IMR-90 (cell line): ENCODE data around the gene KAT7. TPM values are rescaled to one million over a fixed set of nuclear protein-coding genes. Genes with fewer than 3 reads are reported as not detected.

Experiments used
- ATAC-seq: fragments of 200-7000 bp; cut with Tn5 transposase; 2 replicates; pipeline ENCODE4 v1.9.1; 2020; ENCODE audit warnings: low read depth, mild to moderate bottlenecking, moderate library complexity
- BruUV-seq: library from RNA; stranded (reverse); fragments of 400-500 nt; replicated peaks from 2 replicates; lab custom pipeline; 2021; lab: Mats Ljungman, UMichigan
- CTCF ChIA-PET: fragments of 300-600 bp; formaldehyde crosslinking; extraction: SDS; loops from one replicate; lab custom pipeline; 2021; ENCODE audit warnings: antibody characterized with exemption; lab: Yijun Ruan, JAX
- POLR2A ChIA-PET: fragments of 300-600 bp; sonication (Branson Sonifier 250); formaldehyde crosslinking; loops from one replicate; lab custom pipeline; 2022; ENCODE audit warnings: antibody characterized with exemption; ENCODE audit not compliant: unreplicated experiment; lab: Charles Lee
- DNase-seq: peaks from one replicate; pipeline ENCODE4 v3.0.0; 2013
- H2AFZ ChIP-seq: replicated peaks from 2 replicates; pipeline ENCODE3; 2013; ENCODE audit warnings: low read length, mild to moderate bottlenecking; ENCODE audit not compliant: poor library complexity
- H2AK5ac ChIP-seq: 2 replicates; pipeline ENCODE4 v1.6.1; 2013; ENCODE audit warnings: low read depth, low read length, inconsistent platforms
- H2AK9ac ChIP-seq: replicated peaks from 2 replicates; pipeline ENCODE3; 2013; ENCODE audit warnings: mild to moderate bottlenecking, low read depth, low read length, moderate library complexity; ENCODE audit not compliant: poor library complexity
- H2BK120ac ChIP-seq: 2 replicates; pipeline ENCODE4 v1.6.1; 2013; ENCODE audit warnings: low read depth, low read length, inconsistent platforms
- H2BK15ac ChIP-seq: 3 replicates; pipeline ENCODE4 v1.6.1; 2013; ENCODE audit warnings: low read depth, low read length, inconsistent platforms
- H2BK20ac ChIP-seq: 2 replicates; pipeline ENCODE4 v1.6.1; 2013; ENCODE audit warnings: low read depth, mild to moderate bottlenecking, inconsistent platforms, low read length, moderate library complexity
- H2BK5ac ChIP-seq: 2 replicates; pipeline ENCODE4 v1.6.1; 2013; ENCODE audit warnings: mild to moderate bottlenecking, low read depth, low read length, inconsistent platforms; ENCODE audit not compliant: poor library complexity, severe bottlenecking
- H3K14ac ChIP-seq: replicated peaks from 2 replicates; pipeline ENCODE4 v1.6.1; 2013; ENCODE audit warnings: low read depth, low read length, inconsistent platforms
- H3K18ac ChIP-seq: 2 replicates; pipeline ENCODE4 v1.6.1; 2013; ENCODE audit warnings: low read depth, low read length, control low read depth
- H3K23ac ChIP-seq: 2 replicates; pipeline ENCODE4 v1.6.1; 2013; ENCODE audit warnings: low read depth, low read length, inconsistent platforms
- H3K27ac ChIP-seq: 2 replicates; pipeline ENCODE4 v1.5.1; 2013; ENCODE audit warnings: mild to moderate bottlenecking, control low read depth, low read length; ENCODE audit not compliant: insufficient read depth
- H3K27me3 ChIP-seq: 2 replicates; pipeline ENCODE4 v1.6.1; 2013; ENCODE audit warnings: low read length; ENCODE audit not compliant: control insufficient read depth, insufficient read depth
- H3K36me3 ChIP-seq: 2 replicates; pipeline ENCODE4 v1.6.1; 2013; ENCODE audit warnings: low read length, mixed read lengths; ENCODE audit not compliant: control insufficient read depth, insufficient read depth
- H3K4ac ChIP-seq: 2 replicates; pipeline ENCODE4 v1.6.1; 2013; ENCODE audit warnings: low read depth, low read length, inconsistent platforms
- H3K4me1 ChIP-seq: 2 replicates; pipeline ENCODE4 v1.6.1; 2013; ENCODE audit warnings: low read length, mixed read lengths; ENCODE audit not compliant: control insufficient read depth, insufficient read depth
- H3K4me2 ChIP-seq: 2 replicates; pipeline ENCODE4 v1.6.1; 2013; ENCODE audit warnings: low read depth, mild to moderate bottlenecking, control low read depth, low read length, moderate library complexity
- H3K4me3 ChIP-seq: 2 replicates; pipeline ENCODE4 v1.5.1; 2013; ENCODE audit warnings: low read depth, mild to moderate bottlenecking, control low read depth, low read length, moderate library complexity; ENCODE audit not compliant: insufficient read depth
- H3K56ac ChIP-seq: 2 replicates; pipeline ENCODE4 v1.6.1; 2013; ENCODE audit warnings: low read length, inconsistent platforms; ENCODE audit not compliant: insufficient read depth; ENCODE audit errors: extremely low read depth
- H3K79me1 ChIP-seq, 2 experiments: 2 replicates each; pipeline ENCODE4 v1.6.1; 2013; ENCODE audit warnings: low read length in 2 of 2, inconsistent platforms in 1 of 2, low read depth in 1 of 2
- H3K9ac ChIP-seq: 2 replicates; pipeline ENCODE4 v1.6.1; 2013; ENCODE audit warnings: low read depth, low read length, control low read depth
- H3K9me1 ChIP-seq: 2 replicates; pipeline ENCODE4 v1.6.1; 2013; ENCODE audit warnings: low read length, inconsistent platforms; ENCODE audit not compliant: insufficient read depth
- H3K9me3 ChIP-seq: 2 replicates; pipeline ENCODE4 v1.6.1; 2013; ENCODE audit warnings: low read length; ENCODE audit not compliant: control insufficient read depth, insufficient read depth
- H4K20me1 ChIP-seq: 2 replicates; pipeline ENCODE4 v1.6.1; 2013; ENCODE audit warnings: low read length, inconsistent platforms; ENCODE audit not compliant: insufficient read depth
- H4K5ac ChIP-seq: 2 replicates; pipeline ENCODE4 v1.6.1; 2013; ENCODE audit warnings: mild to moderate bottlenecking, low read depth, low read length, control low read depth
- H4K8ac ChIP-seq, 2 experiments: 2 replicates each; pipeline ENCODE4 v1.6.1; 2013; ENCODE audit warnings: low read depth in 2 of 2, low read length in 2 of 2, control low read depth in 1 of 2, inconsistent platforms in 1 of 2
- H4K91ac ChIP-seq: 2 replicates; pipeline ENCODE4 v1.6.1; 2013; ENCODE audit warnings: low read depth, low read length, inconsistent platforms; ENCODE audit not compliant: insufficient read depth
- BHLHE40 ChIP-seq: fragments of 150-350 bp; IDR thresholded peaks from 2 replicates; pipeline ENCODE4 v1.6.1; 2016; ENCODE audit warnings: mild to moderate bottlenecking, low read depth, low read length
- CEBPB ChIP-seq: IDR thresholded peaks from 2 replicates; pipeline ENCODE4 v1.6.1; 2012; ENCODE audit warnings: low read depth, low read length, improper control_type of control experiment
- CHD1 ChIP-seq: IDR thresholded peaks from 2 replicates; pipeline ENCODE4 v1.6.1; 2012; ENCODE audit warnings: low read depth, low read length, improper control_type of control experiment
- FOS ChIP-seq: fragments of 150-350 bp; IDR thresholded peaks from 2 replicates; pipeline ENCODE4 v1.6.1; 2016; ENCODE audit warnings: low read depth, low read length
- MAFK ChIP-seq: IDR thresholded peaks from 2 replicates; pipeline ENCODE4 v1.6.1; 2012; ENCODE audit warnings: low read depth, low read length, improper control_type of control experiment
- MAZ ChIP-seq: IDR thresholded peaks from 2 replicates; pipeline ENCODE4 v1.6.1; 2012; ENCODE audit warnings: low read depth, mild to moderate bottlenecking, low read length, improper control_type of control experiment, moderate library complexity, borderline replicate concordance
- MXI1 ChIP-seq: IDR thresholded peaks from 2 replicates; pipeline ENCODE4 v1.6.1; 2012; ENCODE audit warnings: low read depth, mild to moderate bottlenecking, low read length, moderate library complexity, borderline replicate concordance
- NFE2L2 ChIP-seq: fragments of 150-350 bp; IDR thresholded peaks from 2 replicates; pipeline ENCODE4 v1.6.1; 2016; ENCODE audit warnings: low read depth, mild to moderate bottlenecking, low read length
- POLR2A ChIP-seq: IDR thresholded peaks from 2 replicates; pipeline ENCODE4 v1.6.1; 2012; ENCODE audit warnings: mild to moderate bottlenecking, low read depth, low read length
- RAD21 ChIP-seq: IDR thresholded peaks from 2 replicates; pipeline ENCODE4 v1.6.1; 2012; ENCODE audit warnings: low read length, improper control_type of control experiment
- RCOR1 ChIP-seq: IDR thresholded peaks from 2 replicates; pipeline ENCODE4 v1.6.1; 2012; ENCODE audit warnings: mild to moderate bottlenecking, low read length, improper control_type of control experiment; ENCODE audit not compliant: insufficient replicate concordance
- RFX5 ChIP-seq: IDR thresholded peaks from 2 replicates; pipeline ENCODE4 v1.8.0; 2012; ENCODE audit warnings: low read depth, mild to moderate bottlenecking, low read length, moderate library complexity
- SMC3 ChIP-seq: fragments of 150-350 bp; IDR thresholded peaks from 2 replicates; pipeline ENCODE4 v1.6.1; 2016; ENCODE audit warnings: low read depth, mild to moderate bottlenecking, antibody characterized with exemption, low read length, moderate library complexity
- WGBS, 2 experiments: methylation state at CpG; one replicate each; pipeline versions ENCODE4 v1.1.5 to v1.1.7; 2013; ENCODE audit warnings: missing lambda C conversion rate in 2 of 2; ENCODE audit not compliant: insufficient read length in 1 of 2; ENCODE audit errors: extremely low coverage in 2 of 2; 5-methylcytosine and 5-hydroxymethylcytosine counted together
- dilution Hi-C: fragments of 300-500 bp; cut with HindIII; formaldehyde crosslinking; loops from one replicate; pipeline ENCODE4 v1.14.3; 2018; ENCODE audit warnings: low sequenced_read_pairs; ENCODE audit not compliant: unreplicated experiment
- in situ Hi-C: fragments of 300-500 bp; cut with MboI; formaldehyde crosslinking; loops from 3 replicates; pipeline ENCODE4 v1.14.3; 2019; ENCODE audit warnings: low sequenced_read_pairs, inconsistent platforms, mixed read lengths
- intact Hi-C: fragments of 100-400 bp; cut with micrococcal nuclease; formaldehyde crosslinking; loops from 2 replicates; pipeline ENCODE4 v1.10.0; 2022
- polyA plus RNA-seq, 3 experiments: library from polyadenylated mRNA; depleted of rRNA; stranded (reverse); fragments of >200 nt; gene quantifications; 2 replicates each; pipeline ENCODE4 v1.2.3, GENCODE V29; 2012; ENCODE audit warnings: low replicate concordance in 1 of 3
- total RNA-seq: library from RNA; depleted of rRNA; stranded (reverse); fragments of >200 nt; gene quantifications from 2 replicates; pipeline ENCODE4 v1.2.3, GENCODE V29; 2012
- TF ChIP-seq, protein P1 (sequence below): fragments of 150-350 bp; IDR thresholded peaks from 2 replicates; pipeline ENCODE4 v1.6.1; 2016; ENCODE audit warnings: low read depth, mild to moderate bottlenecking, low read length, moderate library complexity, borderline replicate concordance
- TF ChIP-seq, protein P2 (sequence below): conservative IDR thresholded peaks from 2 replicates; pipeline ENCODE4 v1.5.1; 2012; ENCODE audit warnings: mild to moderate bottlenecking, low read depth, low read length, improper control_type of control experiment
- TF ChIP-seq, protein P3 (sequence below): fragments of 150-350 bp; IDR thresholded peaks from 2 replicates; pipeline ENCODE4 v1.6.1; 2017; ENCODE audit warnings: mild to moderate bottlenecking, antibody characterized with exemption, low read length, low read depth

KAT7 gene
- total and polyA plus RNA-seq, 2 of the 4 experiments (the other 2 are of a cell fraction) = 16.9 to 21.9 TPM

DNA sequence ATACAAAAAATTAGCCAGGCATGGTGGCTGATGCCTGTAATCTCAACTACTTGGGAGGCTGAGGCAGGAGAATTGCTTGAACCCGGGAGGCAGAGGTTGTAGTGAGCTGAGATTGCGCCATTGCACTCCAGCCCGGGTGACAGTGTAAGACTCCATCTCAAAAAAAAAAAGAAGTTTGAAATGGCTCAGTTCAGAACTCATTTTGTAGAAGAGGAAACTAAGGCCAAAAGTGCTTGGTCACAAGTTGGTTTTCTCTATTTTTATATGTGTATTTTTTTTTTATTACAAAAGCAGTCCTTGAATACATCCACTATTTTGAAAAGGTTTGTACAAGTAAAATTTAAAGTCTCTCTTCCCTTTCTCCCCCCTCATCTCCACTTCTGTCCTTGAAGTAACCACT lies 53.9 kb downstream of the KAT7 start:
- no peak overlapping the region for H3K9ac ChIP-seq
- H3K4ac ChIP-seq = no peak overlapping the region
- CTCF ChIA-PET = no interaction called here
- ATAC-seq (no peak), DNase-seq (no peak)
- H3K4me1 ChIP-seq = peaks cover 6% of the 10 kb centered on the region; the same call in 1 of the 2 replicates
- TF ChIP-seq POLR2A (no peak), MAFK (no peak), MAZ (no peak), BHLHE40 (no peak), SMC3 (no peak), RAD21 (no peak), FOS (no peak), CEBPB (no peak), CHD1 (no peak), MXI1 (no peak), RFX5 (no peak), NFE2L2 (no peak), RCOR1 (no peak)
- TF ChIP-seq, protein P1, sequence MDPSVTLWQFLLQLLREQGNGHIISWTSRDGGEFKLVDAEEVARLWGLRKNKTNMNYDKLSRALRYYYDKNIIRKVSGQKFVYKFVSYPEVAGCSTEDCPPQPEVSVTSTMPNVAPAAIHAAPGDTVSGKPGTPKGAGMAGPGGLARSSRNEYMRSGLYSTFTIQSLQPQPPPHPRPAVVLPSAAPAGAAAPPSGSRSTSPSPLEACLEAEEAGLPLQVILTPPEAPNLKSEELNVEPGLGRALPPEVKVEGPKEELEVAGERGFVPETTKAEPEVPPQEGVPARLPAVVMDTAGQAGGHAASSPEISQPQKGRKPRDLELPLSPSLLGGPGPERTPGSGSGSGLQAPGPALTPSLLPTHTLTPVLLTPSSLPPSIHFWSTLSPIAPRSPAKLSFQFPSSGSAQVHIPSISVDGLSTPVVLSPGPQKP = no peak
- TF ChIP-seq, protein P2, sequence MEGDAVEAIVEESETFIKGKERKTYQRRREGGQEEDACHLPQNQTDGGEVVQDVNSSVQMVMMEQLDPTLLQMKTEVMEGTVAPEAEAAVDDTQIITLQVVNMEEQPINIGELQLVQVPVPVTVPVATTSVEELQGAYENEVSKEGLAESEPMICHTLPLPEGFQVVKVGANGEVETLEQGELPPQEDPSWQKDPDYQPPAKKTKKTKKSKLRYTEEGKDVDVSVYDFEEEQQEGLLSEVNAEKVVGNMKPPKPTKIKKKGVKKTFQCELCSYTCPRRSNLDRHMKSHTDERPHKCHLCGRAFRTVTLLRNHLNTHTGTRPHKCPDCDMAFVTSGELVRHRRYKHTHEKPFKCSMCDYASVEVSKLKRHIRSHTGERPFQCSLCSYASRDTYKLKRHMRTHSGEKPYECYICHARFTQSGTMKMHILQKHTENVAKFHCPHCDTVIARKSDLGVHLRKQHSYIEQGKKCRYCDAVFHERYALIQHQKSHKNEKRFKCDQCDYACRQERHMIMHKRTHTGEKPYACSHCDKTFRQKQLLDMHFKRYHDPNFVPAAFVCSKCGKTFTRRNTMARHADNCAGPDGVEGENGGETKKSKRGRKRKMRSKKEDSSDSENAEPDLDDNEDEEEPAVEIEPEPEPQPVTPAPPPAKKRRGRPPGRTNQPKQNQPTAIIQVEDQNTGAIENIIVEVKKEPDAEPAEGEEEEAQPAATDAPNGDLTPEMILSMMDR = no peak
- TF ChIP-seq, protein P3, sequence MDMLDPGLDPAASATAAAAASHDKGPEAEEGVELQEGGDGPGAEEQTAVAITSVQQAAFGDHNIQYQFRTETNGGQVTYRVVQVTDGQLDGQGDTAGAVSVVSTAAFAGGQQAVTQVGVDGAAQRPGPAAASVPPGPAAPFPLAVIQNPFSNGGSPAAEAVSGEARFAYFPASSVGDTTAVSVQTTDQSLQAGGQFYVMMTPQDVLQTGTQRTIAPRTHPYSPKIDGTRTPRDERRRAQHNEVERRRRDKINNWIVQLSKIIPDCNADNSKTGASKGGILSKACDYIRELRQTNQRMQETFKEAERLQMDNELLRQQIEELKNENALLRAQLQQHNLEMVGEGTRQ = no peak
- H3K4me2 ChIP-seq = no peak overlapping the region
- H4K20me1 ChIP-seq = no peaks in the 10 kb centered on the region
- H2AK9ac ChIP-seq = no peak overlapping the region
- H2BK20ac ChIP-seq = no peak overlapping the region
- H2BK15ac ChIP-seq = no peak overlapping the region
- H2AFZ ChIP-seq = no peak overlapping the region
- intact Hi-C loops = no loop called here
- H3K23ac ChIP-seq = no peak overlapping the region
- no peak overlapping the region for H3K18ac ChIP-seq
- no peaks in the 10 kb centered on the region for H3K79me1 ChIP-seq
- no peak overlapping the region for H4K91ac ChIP-seq
- H3K9me1 ChIP-seq = peaks cover 10% of the 10 kb centered on the region
- dilution Hi-C loops = no loop called here
- H4K8ac ChIP-seq = no peak overlapping the region
- no peak overlapping the region for H2BK120ac ChIP-seq
- H3K36me3 ChIP-seq = no peaks in the 10 kb centered on the region
- no peak overlapping the region for H2BK5ac ChIP-seq
- H4K5ac ChIP-seq = no peak overlapping the region
- H2AK5ac ChIP-seq = no peak overlapping the region
- BruUV-seq = no TSS peak
- WGBS, 2 experiments = no CpG with 5 or more reads among the region's 3 CpGs
- H3K27me3 ChIP-seq = no peaks in the 10 kb centered on the region
- no peaks in the 10 kb centered on the region for H3K9me3 ChIP-seq
- no peak overlapping the region for H3K27ac ChIP-seq
- POLR2A ChIA-PET = no interaction called here
- no peak overlapping the region for H3K4me3 ChIP-seq
- in situ Hi-C loops = no loop called here
- no peak overlapping the region for H3K56ac ChIP-seq
- H3K14ac ChIP-seq = no peak overlapping the region
